HepG2 (cell line): ENCODE data around the gene TTLL10. TPM values are rescaled to one million over a fixed set of nuclear protein-coding genes. Genes with fewer than 3 reads are reported as not detected.

Experiments
- ATF7 ChIP-seq, 2 experiments: fragments of 450-650 bp in 1 of 2; sonication (generic) in 1 of 2; formaldehyde crosslinking in 1 of 2; IDR thresholded peaks; 2 replicates each; pipeline versions ENCODE4 v1.4.0 to v1.6.1; 2016 to 2020; ENCODE audit warnings: antibody characterized with exemption in 1 of 2, mild to moderate bottlenecking in 1 of 2, missing genetic modification reagents in 1 of 2
- CBFB ChIP-seq: sonication (generic); formaldehyde crosslinking; IDR thresholded peaks from 2 replicates; pipeline ENCODE4 v1.4.0; 2020; ENCODE audit warnings: missing genetic modification reagents
- CBX1 ChIP-seq: IDR thresholded peaks from one replicate; pipeline ENCODE4 v1.6.1; 2016; ENCODE audit warnings: antibody characterized with exemption, low read depth
- FOXO4 ChIP-seq: sonication (generic); formaldehyde crosslinking; conservative IDR thresholded peaks from 2 replicates; pipeline ENCODE4 v1.8.1; 2023; ENCODE audit warnings: missing genetic modification reagents
- GRHL1 ChIP-seq: sonication (generic); formaldehyde crosslinking; conservative IDR thresholded peaks from 2 replicates; pipeline ENCODE4 v1.8.0; 2022; ENCODE audit warnings: missing genetic modification reagents
- HCFC1 ChIP-seq: fragments of 150-350 bp; IDR thresholded peaks from 2 replicates; pipeline ENCODE4 v1.6.1; 2014; ENCODE audit warnings: low read depth, low read length
- KAT2B ChIP-seq: fragments of 150-350 bp; IDR thresholded peaks from 2 replicates; pipeline ENCODE4 v1.6.1; 2014; ENCODE audit warnings: low read depth, low read length, borderline replicate concordance
- NFKBIZ ChIP-seq: IDR thresholded peaks from 2 replicates; pipeline ENCODE4 v1.6.1; 2018; ENCODE audit warnings: missing genetic modification reagents, missing compliant biosample characterization
- SCMH1 ChIP-seq: sonication (generic); formaldehyde crosslinking; IDR thresholded peaks from 2 replicates; pipeline ENCODE4 v1.9.0; 2021; ENCODE audit warnings: missing genetic modification reagents, mild to moderate bottlenecking, borderline replicate concordance
- TIGD3 ChIP-seq: sonication (generic); formaldehyde crosslinking; IDR thresholded peaks from 2 replicates; pipeline ENCODE4 v1.5.1; 2020; ENCODE audit warnings: mild to moderate bottlenecking, missing genetic modification reagents, borderline replicate concordance
- TSC22D2 ChIP-seq: sonication (generic); formaldehyde crosslinking; IDR thresholded peaks from 2 replicates; pipeline ENCODE4 v1.5.1; 2020; ENCODE audit warnings: missing genetic modification reagents, mild to moderate bottlenecking, borderline replicate concordance
- ZC3H13 ChIP-seq: sonication (generic); formaldehyde crosslinking; IDR thresholded peaks from 2 replicates; pipeline ENCODE4 v1.8.1; 2023; ENCODE audit warnings: mild to moderate bottlenecking, missing genetic modification reagents, moderate library complexity
- ZNF292 ChIP-seq: sonication (generic); formaldehyde crosslinking; IDR thresholded peaks from 2 replicates; pipeline ENCODE4 v1.8.1; 2022; ENCODE audit warnings: mild to moderate bottlenecking, low read depth, missing genetic modification reagents, borderline replicate concordance
- ZNF354B ChIP-seq: sonication (generic); formaldehyde crosslinking; IDR thresholded peaks from 2 replicates; pipeline ENCODE4 v1.8.0; 2022; ENCODE audit warnings: mild to moderate bottlenecking, missing genetic modification reagents
- ZNF441 ChIP-seq: sonication (generic); formaldehyde crosslinking; IDR thresholded peaks from 2 replicates; pipeline ENCODE4 v1.7.0; 2021; ENCODE audit warnings: missing genetic modification reagents, borderline replicate concordance
- ZNF460 ChIP-seq: sonication (generic); formaldehyde crosslinking; IDR thresholded peaks from 2 replicates; pipeline ENCODE4 v1.5.1; 2020; ENCODE audit warnings: missing genetic modification reagents, mild to moderate bottlenecking, borderline replicate concordance
- ZNF503 ChIP-seq: sonication (generic); formaldehyde crosslinking; IDR thresholded peaks from 2 replicates; pipeline ENCODE4 v1.4.0; 2020; ENCODE audit warnings: missing genetic modification reagents
- ZNF558 ChIP-seq: sonication (generic); formaldehyde crosslinking; IDR thresholded peaks from 2 replicates; pipeline ENCODE4 v1.9.0; 2022; ENCODE audit warnings: mild to moderate bottlenecking, missing genetic modification reagents, borderline replicate concordance
- ZNF570 ChIP-seq: sonication (generic); formaldehyde crosslinking; IDR thresholded peaks from 2 replicates; pipeline ENCODE4 v1.4.0; 2020; ENCODE audit warnings: mild to moderate bottlenecking, missing genetic modification reagents, borderline replicate concordance
- ZNF841 ChIP-seq: sonication (generic); formaldehyde crosslinking; IDR thresholded peaks from 2 replicates; pipeline ENCODE4 v1.8.1; 2023; ENCODE audit warnings: missing genetic modification reagents, borderline replicate concordance
- ZNF879 ChIP-seq: sonication (generic); formaldehyde crosslinking; IDR thresholded peaks from 2 replicates; pipeline ENCODE4 v1.8.1; 2023; ENCODE audit warnings: missing genetic modification reagents
- polyA plus RNA-seq, 8 experiments: library from polyadenylated mRNA; depleted of rRNA in 3 of 8; stranded (reverse) in 7 of 8; unstranded in 1 of 8; fragments of >200 nt; fragmentation: Illumina TruSeq in 4 of 8; extraction: Trizol in 4 of 8; gene quantifications; 2 replicates each; pipeline versions ENCODE4 v1.2.1 to v1.2.3, GENCODE V29; 2011 to 2016; ENCODE audit warnings: low read depth in 4 of 8, missing spikeins in 1 of 8, mixed read lengths in 1 of 8; ENCODE audit not compliant: insufficient read depth in 1 of 8
- total RNA-seq, 5 experiments: library from RNA; depleted of rRNA; stranded (reverse); fragments of >200 nt; fragmentation: Illumina TruSeq; extraction: Trizol; gene quantifications; 2 replicates each; pipeline ENCODE4 v1.2.3, GENCODE V29; 2016; ENCODE audit warnings: low read depth in 1 of 5
- TF ChIP-seq, protein P1 (sequence below): sonication (generic); formaldehyde crosslinking; IDR thresholded peaks from 2 replicates; pipeline ENCODE4 v1.8.1; 2022; ENCODE audit warnings: mild to moderate bottlenecking, missing genetic modification reagents

Gene TTLL10
- total and polyA plus RNA-seq, 2 of the 13 experiments (the other 11 are each of a cell fraction or from before 2014, with no cell fraction given) = not detected

DNA sequence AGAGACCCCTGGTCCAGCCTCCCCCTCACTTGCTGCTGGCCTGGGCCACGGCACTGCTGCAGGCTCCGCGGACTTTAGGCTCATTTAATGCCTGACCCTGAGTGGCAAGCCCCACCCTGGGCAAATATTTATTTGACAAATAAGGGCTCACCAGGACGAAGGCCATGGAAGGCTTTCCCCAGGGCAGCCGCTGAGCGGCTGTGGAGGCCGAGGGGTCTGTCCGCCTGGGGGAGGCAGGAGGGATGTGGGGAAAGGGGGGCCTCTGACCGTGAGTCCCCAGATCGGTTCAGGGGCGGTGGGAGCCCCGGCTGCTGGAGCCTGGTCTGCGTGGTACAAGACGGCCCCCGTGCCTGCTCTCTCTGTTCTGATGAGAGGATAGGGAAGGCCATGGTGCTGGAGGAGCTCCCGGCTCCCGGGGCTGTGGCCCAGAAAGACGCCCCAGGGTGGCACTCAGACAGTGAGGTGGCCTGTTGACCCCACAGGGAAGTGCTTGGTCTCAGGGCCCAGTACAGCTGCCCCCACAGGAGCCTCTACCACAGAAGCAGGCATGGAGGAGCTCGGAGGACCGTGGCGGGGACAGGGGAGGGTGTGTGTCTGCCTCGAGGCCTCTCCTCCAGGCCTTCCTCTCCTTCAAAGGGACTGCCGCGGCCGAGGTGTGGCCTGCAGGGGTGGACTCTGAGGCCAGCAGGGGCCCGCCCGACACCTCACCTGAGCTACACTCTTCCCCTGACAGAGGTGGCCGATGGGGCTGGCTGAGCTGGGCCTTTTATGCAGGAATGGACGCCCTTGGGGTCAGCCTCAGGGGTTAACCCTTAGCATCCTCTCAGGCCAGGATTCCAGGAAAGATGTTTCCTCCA is 48.7 kb upstream of the TTLL10 start (continued):
- no peak for TF ChIP-seq GRHL1 (CRISPR knock-in tag)
- peak; percentile 8 for TF ChIP-seq CBX1
- peak; percentile 30; the same call in 1 of the 2 replicates for TF ChIP-seq ZNF441 (CRISPR knock-in tag)
- peak; percentile 84 for TF ChIP-seq ZNF292 (CRISPR knock-in tag)
- TF ChIP-seq ATF7 (IDR thresholded peaks at IDR 0.05) = no peak
- no peak for TF ChIP-seq ATF7 (CRISPR knock-in tag; IDR thresholded peaks at IDR 0.05)
- TF ChIP-seq CBFB (CRISPR knock-in tag) = peak; percentile 68
- TF ChIP-seq KAT2B = no peak
- TF ChIP-seq TSC22D2 (CRISPR knock-in tag) = no peak
- peak; percentile 81 for TF ChIP-seq ZC3H13
- no peak for TF ChIP-seq ZNF558
- no peak for TF ChIP-seq ZNF460 (CRISPR knock-in tag)
- TF ChIP-seq NFKBIZ (CRISPR knock-in tag) = no peak
- TF ChIP-seq FOXO4 (CRISPR knock-in tag) = no peak
- TF ChIP-seq, protein P1, sequence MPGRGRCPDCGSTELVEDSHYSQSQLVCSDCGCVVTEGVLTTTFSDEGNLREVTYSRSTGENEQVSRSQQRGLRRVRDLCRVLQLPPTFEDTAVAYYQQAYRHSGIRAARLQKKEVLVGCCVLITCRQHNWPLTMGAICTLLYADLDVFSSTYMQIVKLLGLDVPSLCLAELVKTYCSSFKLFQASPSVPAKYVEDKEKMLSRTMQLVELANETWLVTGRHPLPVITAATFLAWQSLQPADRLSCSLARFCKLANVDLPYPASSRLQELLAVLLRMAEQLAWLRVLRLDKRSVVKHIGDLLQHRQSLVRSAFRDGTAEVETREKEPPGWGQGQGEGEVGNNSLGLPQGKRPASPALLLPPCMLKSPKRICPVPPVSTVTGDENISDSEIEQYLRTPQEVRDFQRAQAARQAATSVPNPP (CRISPR knock-in tag) = peak; percentile 54; the same call in 1 of the 2 replicates
- TF ChIP-seq ZNF503 (CRISPR knock-in tag) = peak; percentile 53
- TF ChIP-seq ZNF841 = no peak
- TF ChIP-seq SCMH1 = no peak
- TF ChIP-seq TIGD3 (CRISPR knock-in tag) = no peak
- TF ChIP-seq ZNF879 = no peak
- no peak for TF ChIP-seq ZNF570 (CRISPR knock-in tag)
- no peak for TF ChIP-seq ZNF354B (CRISPR knock-in tag)
- no peak for TF ChIP-seq HCFC1
